HCT116 (cell line): ENCODE measurements around the gene SCYGR7.
"Not testable (repeated sequence)": the region's sequence is repeated elsewhere in the genome, so short reads cannot be mapped to it uniquely, and the experiment has no call there.

Source experiments
- EZH2 ChIP-seq: fragments of 200-600 bp; sonication (generic); IDR thresholded peaks from 2 replicates; pipeline ENCODE4 v1.6.1; 2017; ENCODE audit warnings: antibody characterized with exemption, mixed run types
- POLR2A ChIP-seq: IDR thresholded peaks from 2 replicates; pipeline ENCODE4 v1.7.0; 2011; ENCODE audit warnings: borderline replicate concordance; ENCODE audit not compliant: insufficient read depth, insufficient read length; ENCODE audit errors: extremely low read depth
- POLR2AphosphoS5 ChIP-seq: IDR thresholded peaks from 2 replicates; pipeline ENCODE4 v1.6.1; 2011; ENCODE audit warnings: mild to moderate bottlenecking, low read depth, low read length, moderate library complexity
- RAD21 ChIP-seq: IDR thresholded peaks from 2 replicates; pipeline ENCODE4 v1.6.1; 2012; ENCODE audit warnings: low read depth, mild to moderate bottlenecking
- YY1 ChIP-seq: IDR thresholded peaks from 2 replicates; pipeline ENCODE4 v1.6.1; 2011; ENCODE audit warnings: low read length, low read depth, moderate library complexity, mild to moderate bottlenecking; ENCODE audit not compliant: insufficient replicate concordance; ENCODE audit errors: extremely low read depth
- TF ChIP-seq, protein P1 (sequence below), 3 experiments: fragments of 200-600 bp in 1 of 3; sonication (generic) in 1 of 3; IDR thresholded peaks in 2 of 3; conservative IDR thresholded peaks in 1 of 3; 2 replicates each; pipeline ENCODE4 v1.5.1; 2012 to 2017; ENCODE audit warnings: low read depth in 2 of 3, low read length in 2 of 3, antibody characterized with exemption in 1 of 3, borderline replicate concordance in 1 of 3, control low read depth in 1 of 3, mild to moderate bottlenecking in 1 of 3, mixed read lengths in 1 of 3, mixed run types in 1 of 3, moderate library complexity in 1 of 3; ENCODE audit not compliant: insufficient read depth in 1 of 3

- TF ChIP-seq, protein P1, sequence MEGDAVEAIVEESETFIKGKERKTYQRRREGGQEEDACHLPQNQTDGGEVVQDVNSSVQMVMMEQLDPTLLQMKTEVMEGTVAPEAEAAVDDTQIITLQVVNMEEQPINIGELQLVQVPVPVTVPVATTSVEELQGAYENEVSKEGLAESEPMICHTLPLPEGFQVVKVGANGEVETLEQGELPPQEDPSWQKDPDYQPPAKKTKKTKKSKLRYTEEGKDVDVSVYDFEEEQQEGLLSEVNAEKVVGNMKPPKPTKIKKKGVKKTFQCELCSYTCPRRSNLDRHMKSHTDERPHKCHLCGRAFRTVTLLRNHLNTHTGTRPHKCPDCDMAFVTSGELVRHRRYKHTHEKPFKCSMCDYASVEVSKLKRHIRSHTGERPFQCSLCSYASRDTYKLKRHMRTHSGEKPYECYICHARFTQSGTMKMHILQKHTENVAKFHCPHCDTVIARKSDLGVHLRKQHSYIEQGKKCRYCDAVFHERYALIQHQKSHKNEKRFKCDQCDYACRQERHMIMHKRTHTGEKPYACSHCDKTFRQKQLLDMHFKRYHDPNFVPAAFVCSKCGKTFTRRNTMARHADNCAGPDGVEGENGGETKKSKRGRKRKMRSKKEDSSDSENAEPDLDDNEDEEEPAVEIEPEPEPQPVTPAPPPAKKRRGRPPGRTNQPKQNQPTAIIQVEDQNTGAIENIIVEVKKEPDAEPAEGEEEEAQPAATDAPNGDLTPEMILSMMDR (IDR thresholded peaks at IDR 0.05 in 2 of 3, conservative IDR thresholded peaks at IDR 0.05 in 1 of 3; ENCODE audit: borderline replicate concordance in 1 of 3, insufficient read depth in 1 of 3, low read depth in 2 of 3, low read length in 2 of 3) = not testable (repeated sequence)
- TF ChIP-seq POLR2AphosphoS5, YY1, RAD21, EZH2, POLR2A: not testable (repeated sequence)
Observed at GRCh38 chr2:227756261-227756660, 28.1 kb downstream of the SCYGR7 start.
